HL-60 (cell line): ENCODE measurements around the gene PTGES2.

Experiments
- DNase-seq, 2 experiments: peaks; one replicate each; pipeline ENCODE4 v3.0.0-alpha.2; 2010 to 2020; ENCODE audit warnings: low read depth in 1 of 2, low spot score in 1 of 2
- H3K27ac ChIP-seq: fragments of 250-450 bp; sonication (Bioruptor Pico); replicated peaks from 2 replicates; pipeline ENCODE4 v1.5.1; 2020; ENCODE audit warnings: mild to moderate bottlenecking, moderate library complexity
- H3K27me3 ChIP-seq: fragments of 250-450 bp; sonication (Bioruptor Pico); 2 replicates; pipeline ENCODE4 v1.5.1; 2021; ENCODE audit warnings: mild to moderate bottlenecking, moderate library complexity; ENCODE audit not compliant: insufficient read depth, poor library complexity, severe bottlenecking
- H3K4me3 ChIP-seq: replicated peaks from 2 replicates; pipeline ENCODE4 v1.5.1; 2011; ENCODE audit warnings: mild to moderate bottlenecking, control low read depth, low read length; ENCODE audit not compliant: insufficient read depth
- GABPA ChIP-seq: IDR thresholded peaks from 2 replicates; pipeline ENCODE4 v1.6.1; 2012; ENCODE audit warnings: low read depth
- POLR2AphosphoS5 ChIP-seq: IDR thresholded peaks from 2 replicates; pipeline ENCODE4 v1.6.1; 2012; ENCODE audit warnings: low read depth
- REST ChIP-seq: IDR thresholded peaks from 2 replicates; pipeline ENCODE4 v1.6.1; 2012; ENCODE audit warnings: low read depth; ENCODE audit not compliant: insufficient replicate concordance
- SPI1 ChIP-seq: IDR thresholded peaks from 2 replicates; pipeline ENCODE4 v1.6.1; 2012; ENCODE audit warnings: low read depth, mild to moderate bottlenecking, borderline replicate concordance
- TF ChIP-seq, protein P1 (sequence below): IDR thresholded peaks from one replicate; pipeline ENCODE4 v1.5.1; 2011; ENCODE audit warnings: low read length, control low read depth, inconsistent platforms; ENCODE audit not compliant: insufficient read depth

PTGES2 gene

DNA sequence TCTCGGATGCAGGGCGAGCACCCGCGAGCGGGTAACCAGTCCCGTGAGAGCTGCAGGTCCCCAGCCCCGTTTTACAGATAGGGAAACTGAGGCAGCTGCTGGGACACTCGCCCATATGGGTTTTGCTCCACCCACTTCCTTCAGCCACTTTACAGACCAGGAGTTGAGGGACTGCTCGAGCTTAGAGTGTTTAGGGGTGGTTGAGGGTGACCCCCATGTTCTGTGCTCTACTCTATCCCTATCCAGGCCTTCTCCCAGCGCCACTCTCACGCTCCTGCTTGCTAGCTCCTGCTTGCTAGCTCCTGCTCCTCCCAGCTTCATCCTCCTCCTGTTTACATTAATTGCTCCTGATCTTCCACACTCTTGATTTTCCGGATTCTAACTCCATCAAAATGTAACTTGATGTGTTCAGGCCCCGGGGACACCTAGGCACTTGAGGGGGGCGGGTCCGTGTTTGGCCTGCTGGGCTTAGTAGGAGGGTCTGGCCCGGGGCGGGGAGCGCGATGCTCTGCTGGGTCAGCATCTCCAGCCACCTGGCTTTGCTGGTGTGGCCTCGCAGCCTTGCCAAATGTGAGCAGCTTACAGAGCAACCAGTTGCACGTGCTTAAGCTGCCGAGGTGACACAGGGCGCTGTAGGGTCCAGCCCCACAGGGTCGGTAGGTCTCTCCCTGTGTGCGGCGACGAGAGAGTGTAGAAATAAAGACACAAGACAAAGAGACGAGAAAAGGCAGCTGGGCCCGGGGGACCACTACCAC is 1.5 kb upstream of the PTGES2 start:
- peak overlapping the region; percentile 100 for H3K27ac ChIP-seq
- TF ChIP-seq GABPA, result no peak
- H3K27me3 ChIP-seq, result no peaks in the 10 kb centered on the region
- no peak for DNase-seq
- peak overlapping the region; percentile 93 for H3K4me3 ChIP-seq

GRCh38 chr9:128127990-128128835 is 684 bp upstream of the PTGES2 start:
- no peaks in the 10 kb centered on the region for H3K27me3 ChIP-seq
- peak overlapping the region; percentile 100 for H3K27ac ChIP-seq
- no peak for TF ChIP-seq SPI1
- TF ChIP-seq, protein P1, sequence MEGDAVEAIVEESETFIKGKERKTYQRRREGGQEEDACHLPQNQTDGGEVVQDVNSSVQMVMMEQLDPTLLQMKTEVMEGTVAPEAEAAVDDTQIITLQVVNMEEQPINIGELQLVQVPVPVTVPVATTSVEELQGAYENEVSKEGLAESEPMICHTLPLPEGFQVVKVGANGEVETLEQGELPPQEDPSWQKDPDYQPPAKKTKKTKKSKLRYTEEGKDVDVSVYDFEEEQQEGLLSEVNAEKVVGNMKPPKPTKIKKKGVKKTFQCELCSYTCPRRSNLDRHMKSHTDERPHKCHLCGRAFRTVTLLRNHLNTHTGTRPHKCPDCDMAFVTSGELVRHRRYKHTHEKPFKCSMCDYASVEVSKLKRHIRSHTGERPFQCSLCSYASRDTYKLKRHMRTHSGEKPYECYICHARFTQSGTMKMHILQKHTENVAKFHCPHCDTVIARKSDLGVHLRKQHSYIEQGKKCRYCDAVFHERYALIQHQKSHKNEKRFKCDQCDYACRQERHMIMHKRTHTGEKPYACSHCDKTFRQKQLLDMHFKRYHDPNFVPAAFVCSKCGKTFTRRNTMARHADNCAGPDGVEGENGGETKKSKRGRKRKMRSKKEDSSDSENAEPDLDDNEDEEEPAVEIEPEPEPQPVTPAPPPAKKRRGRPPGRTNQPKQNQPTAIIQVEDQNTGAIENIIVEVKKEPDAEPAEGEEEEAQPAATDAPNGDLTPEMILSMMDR, result no peak
- TF ChIP-seq POLR2AphosphoS5, result no peak; the same call in 1 of the 2 replicates
- no peak for TF ChIP-seq REST
- peak; percentile 68 for TF ChIP-seq GABPA
- H3K4me3 ChIP-seq, result peak overlapping the region; percentile 93
- DNase-seq, result peak; percentile 80 to 88

DNA sequence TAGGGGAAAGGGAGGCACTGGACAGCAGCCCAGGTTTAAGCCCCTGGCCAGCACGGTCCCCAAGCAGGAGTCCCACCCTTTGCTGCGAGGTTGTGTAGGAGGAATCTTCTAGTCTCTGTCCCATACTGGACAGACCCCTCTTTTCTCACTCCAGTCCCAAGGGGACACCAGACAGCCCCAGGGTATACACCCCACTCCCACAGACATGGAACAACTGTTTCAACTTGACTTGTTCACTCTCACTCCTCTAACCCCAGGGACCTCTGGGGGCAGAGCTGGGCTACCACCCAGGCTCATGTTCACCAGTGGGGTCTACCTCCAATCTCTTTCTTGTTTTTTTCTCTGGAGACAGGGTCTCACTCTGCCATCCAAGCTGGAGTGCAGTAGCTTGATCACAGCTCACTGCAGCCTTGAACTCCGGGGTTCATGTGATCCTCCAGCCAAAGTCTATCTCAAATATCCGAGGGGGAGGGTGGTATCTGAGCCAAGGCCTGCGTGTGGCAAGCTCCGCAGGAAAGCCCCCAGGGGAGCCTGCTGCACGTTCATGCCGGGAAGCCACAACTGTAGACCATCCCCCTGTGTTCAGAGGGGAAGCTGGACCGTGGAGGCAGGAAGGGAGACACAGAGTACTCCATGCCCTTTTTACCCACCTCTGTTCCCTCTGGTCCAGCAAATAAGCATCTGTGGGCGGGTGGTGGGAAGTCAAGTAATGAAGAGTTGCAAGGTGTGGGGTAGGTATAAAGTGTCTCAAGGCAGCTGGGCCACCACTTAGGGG is 1.8 kb downstream of the PTGES2 start:
- Histone ChIP-seq H3K27ac (0 out of 2 replicates have a peak overlapping the region, but pooled peaks have one; percentile 3), H3K27me3 (no peaks in the 10 kb centered on the region), H3K4me3 (peak overlapping the region; percentile 93)
- no peak for DNase-seq
- no peak for TF ChIP-seq POLR2AphosphoS5
- TF ChIP-seq GABPA, result no peak
- no peak for TF ChIP-seq SPI1
- TF ChIP-seq, protein P1, result no peak
- no peak for TF ChIP-seq REST
